GM18498 (cell line): Measurements from ENCODE around the gene FAM162A.
A peak's percentile ranks its signal among the peaks of the same experiment; 100 is the strongest.
"Not testable (repeated sequence)": the region's sequence is repeated elsewhere in the genome, so short reads cannot be mapped to it uniquely, and the experiment has no call there.

Source experiments
- ATAC-seq: cut with Tn5 transposase; IDR thresholded peaks from one replicate; pipeline ENCODE4 v1.9.1; 2021; ENCODE audit warnings: mild to moderate bottlenecking, moderate library complexity; ENCODE audit not compliant: unreplicated experiment

FAM162A gene

GRCh38 chr3:122415762-122416654 is 32.0 kb downstream of the FAM162A start, which contains the start of gene WDR5B:
TSS of gene WDR5B (minus strand) at chr3:122416062. CDS start at chr3:122415528, 534 bp downstream.
- peak; percentile 87 for ATAC-seq

- ATAC-seq: no peak
Measured at GRCh38 chr3:122416966-122417365, 33.0 kb downstream of the FAM162A start.

- ATAC-seq: no peak
Measured at GRCh38 chr3:122421101-122421500, 37.1 kb downstream of the FAM162A start.

- no peak for ATAC-seq
Measured at GRCh38 chr3:122421836-122422235, 37.9 kb downstream of the FAM162A start.

GRCh38 chr3:122427857-122428471 is 44.0 kb downstream of the FAM162A start:
- ATAC-seq: no peak

GRCh38 chr3:122430371-122430770 is 46.4 kb downstream of the FAM162A start:
- no peak for ATAC-seq

- no peak for ATAC-seq
Measured at GRCh38 chr3:122435950-122436349, 52.0 kb downstream of the FAM162A start.

- ATAC-seq: no peak
Measured at GRCh38 chr3:122443090-122443489, 59.1 kb downstream of the FAM162A start.

GRCh38 chr3:122443762-122444490 is 59.9 kb downstream of the FAM162A start:
- not testable (repeated sequence) for ATAC-seq

GRCh38 chr3:122444491-122444887 is 60.5 kb downstream of the FAM162A start:
- not testable (repeated sequence) for ATAC-seq

GRCh38 chr3:122448218-122448617 is 64.2 kb downstream of the FAM162A start:
- ATAC-seq: not testable (repeated sequence)

- no peak for ATAC-seq
Measured at GRCh38 chr3:122451371-122451770, 67.4 kb downstream of the FAM162A start.

- ATAC-seq: no peak
Measured at GRCh38 chr3:122456074-122456473, 72.1 kb downstream of the FAM162A start.

- no peak for ATAC-seq
Measured at GRCh38 chr3:122457706-122458105, 73.7 kb downstream of the FAM162A start.

- ATAC-seq: no peak
Measured at GRCh38 chr3:122458992-122459391, 75.0 kb downstream of the FAM162A start.

GRCh38 chr3:122461806-122462205 is 77.8 kb downstream of the FAM162A start:
- ATAC-seq: no peak
